HG03354 (cell line): ENCODE results near the gene CCR9.
A peak's percentile ranks its signal among the peaks of the same experiment; 100 is the strongest.

Source experiments
- ATAC-seq: cut with Tn5 transposase; IDR thresholded peaks from one replicate; pipeline ENCODE4 v1.9.1; 2021; ENCODE audit warnings: mild to moderate bottlenecking; ENCODE audit not compliant: unreplicated experiment, poor library complexity, severe bottlenecking

The CCR9 gene

DNA sequence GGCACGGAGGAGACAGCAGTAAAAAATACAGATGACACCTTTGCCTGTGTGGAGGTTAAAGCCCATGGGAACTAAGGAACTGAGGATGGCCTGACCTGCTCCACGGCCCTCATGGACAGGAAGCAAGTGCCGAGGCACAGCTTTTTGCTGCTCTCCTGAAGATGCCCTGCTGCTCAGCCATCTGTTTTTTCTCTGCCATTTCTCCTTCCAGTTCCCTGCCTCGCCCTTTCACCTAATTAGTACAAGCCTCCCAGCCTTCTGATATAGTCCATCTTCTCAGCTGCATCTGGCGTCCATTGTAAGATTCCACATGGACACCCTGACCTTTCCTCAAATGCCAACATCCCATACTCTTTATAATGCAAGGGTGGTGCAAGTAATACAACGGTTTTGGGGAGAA, 45.2 kb downstream of the CCR9 start:
- no peak for ATAC-seq

DNA sequence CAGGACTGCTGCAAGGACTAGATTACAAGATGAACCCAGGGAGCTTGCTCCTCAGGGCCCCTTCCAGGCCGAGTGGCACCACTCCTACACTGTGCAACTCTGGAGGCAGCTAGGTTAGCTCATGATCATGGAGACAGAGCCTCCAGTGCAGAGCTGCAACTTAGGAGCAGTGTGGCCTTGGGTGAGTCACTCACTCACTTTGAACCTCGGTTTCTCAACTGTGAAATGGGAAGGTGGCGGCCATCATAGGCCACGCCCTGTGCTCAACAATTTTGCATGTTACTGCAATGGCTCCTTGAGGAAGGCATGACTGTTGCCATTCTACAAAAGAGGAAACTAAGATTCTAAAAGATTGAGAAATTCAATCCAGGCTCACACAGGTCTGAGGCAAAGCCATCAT, 45.8 kb downstream of the CCR9 start:
- no peak for ATAC-seq

DNA sequence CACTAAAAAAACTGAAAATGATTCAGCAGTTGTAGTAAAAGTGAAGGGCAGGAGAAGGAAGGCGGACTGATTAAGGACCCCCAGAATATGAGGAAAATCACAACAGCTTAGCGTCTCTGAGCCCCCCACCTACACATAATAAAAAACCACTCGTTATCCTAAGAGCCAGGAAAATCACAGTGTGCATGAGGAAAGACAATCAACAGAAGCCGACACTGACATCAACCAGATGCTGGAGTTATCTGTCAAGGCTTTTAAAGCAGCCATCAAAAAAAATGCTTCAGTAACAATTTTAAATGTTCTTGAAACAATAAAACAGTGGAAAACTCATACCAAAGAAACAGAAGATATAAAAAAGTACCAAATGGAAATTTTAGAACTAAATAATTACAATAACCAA, 47.2 kb downstream of the CCR9 start:
- ATAC-seq = no peak

DNA sequence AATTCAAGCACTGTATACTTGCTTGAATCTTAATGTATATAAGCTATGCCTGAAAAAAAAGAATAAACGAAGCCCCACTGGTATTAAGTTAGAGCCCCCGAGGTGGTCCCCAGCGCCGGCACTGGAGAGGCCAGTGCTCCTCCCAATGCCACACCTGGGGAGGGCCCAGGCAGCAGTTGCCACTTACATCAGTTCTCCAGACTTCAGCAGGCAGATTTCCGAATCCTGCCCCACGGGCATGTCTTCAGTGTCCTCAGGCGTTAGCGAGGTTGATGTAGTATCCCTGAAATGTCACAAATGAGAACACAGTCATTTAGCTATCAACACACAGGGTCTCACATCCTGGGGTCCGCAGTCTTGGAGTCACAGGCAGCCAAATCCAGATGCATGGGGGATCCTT, 49.9 kb downstream of the CCR9 start:
- no peak for ATAC-seq

DNA sequence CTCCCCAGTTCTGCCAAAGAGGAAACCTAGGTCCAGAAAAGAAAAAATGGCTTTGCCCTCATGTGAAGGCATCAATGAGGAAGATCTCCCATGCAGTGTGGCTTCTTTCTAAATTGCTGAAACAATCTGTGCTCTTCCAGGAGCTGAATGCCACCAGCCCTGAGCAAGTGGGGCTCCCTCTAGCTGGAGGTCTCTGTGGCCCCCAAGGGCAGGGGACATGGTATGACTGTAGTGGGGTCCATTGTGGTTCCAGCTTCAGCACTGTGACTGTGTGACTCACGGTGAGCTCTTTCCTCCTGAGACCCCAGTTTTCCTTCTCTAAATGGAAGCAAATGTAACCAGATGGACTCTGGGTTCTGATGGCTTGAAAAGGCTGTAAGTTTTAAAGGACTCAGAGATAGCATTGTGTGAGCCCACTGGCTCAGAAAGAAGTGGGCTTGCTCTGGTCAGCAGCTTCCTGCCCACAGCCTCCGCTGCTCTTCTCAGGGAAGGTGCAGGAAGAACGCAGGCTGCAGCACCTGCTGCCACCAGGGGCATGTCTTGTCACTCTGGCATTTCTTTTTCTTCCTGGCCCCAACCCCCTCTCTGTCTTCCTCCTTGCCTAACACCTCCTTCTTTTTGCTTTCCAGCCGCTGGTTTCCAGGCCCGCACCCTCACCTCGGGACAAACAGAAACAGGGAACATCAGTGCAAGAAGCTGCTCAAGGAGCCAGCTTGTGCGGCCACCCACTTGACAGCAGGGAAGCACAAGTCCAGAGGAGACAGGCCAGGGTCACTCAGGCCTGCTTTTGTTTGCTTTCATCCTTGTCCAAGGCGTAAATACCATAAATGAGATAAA, 51.1 kb downstream of the CCR9 start:
- no peak for ATAC-seq

DNA sequence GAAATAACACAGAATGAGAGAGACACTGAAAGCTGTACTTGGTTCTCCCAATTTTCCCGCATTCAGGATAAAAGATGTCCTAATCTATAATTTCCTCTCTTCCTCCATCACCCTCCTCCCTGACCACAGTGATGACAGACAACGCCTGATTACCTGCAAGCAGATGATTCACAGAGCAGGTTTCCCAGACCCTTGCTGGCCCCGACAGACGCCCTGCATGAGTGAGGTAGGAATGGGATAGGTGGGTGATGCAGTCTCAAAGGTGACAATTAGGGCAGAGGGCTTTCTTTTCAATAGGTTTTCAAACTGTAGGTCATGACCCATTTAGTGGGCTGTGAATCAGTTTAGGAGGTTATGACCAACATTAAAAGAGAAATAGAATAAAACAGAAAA, 51.7 kb downstream of the CCR9 start:
- no peak for ATAC-seq

DNA sequence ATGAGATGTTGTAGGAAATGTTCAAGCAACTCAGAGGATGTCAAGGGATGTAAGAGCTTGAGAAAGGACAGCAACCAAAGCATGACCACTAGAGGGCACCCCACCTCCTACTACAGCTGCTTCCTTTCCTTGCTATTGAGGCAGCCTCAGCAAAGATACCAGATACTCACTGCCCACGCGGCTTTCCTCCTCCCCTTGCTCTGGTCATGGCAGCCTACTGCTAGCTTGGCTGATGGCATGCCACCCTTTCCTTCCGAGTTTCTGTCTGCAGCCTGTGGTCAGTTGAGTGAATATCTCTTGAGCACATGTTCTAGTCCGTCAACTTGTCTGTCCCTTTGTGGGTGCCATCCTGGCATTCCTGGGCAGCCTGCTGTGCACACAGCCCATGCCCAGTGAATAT, 52.5 kb downstream of the CCR9 start:
- peak; percentile 53 for ATAC-seq

DNA sequence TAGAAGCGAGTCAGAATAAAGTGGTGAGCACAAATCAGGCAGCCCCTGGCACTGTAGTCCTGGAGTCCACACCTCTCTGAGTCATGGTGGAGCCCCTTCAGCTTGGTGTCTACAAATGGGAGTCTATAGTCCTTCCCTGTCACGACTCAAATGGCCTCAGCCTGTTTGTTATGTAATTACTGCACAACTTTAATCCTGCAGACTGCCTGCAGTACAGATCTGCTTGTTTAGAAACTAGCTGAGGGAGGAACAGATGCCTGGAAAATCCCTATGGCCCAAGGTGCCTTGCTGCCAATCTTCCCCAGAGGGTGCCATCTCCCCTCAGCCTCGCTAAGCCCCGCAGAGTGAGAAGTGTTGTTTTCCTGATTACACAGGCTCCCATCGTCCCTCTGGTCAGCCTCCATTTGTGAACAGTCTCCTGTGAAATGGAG, 53.0 kb downstream of the CCR9 start:
- ATAC-seq = no peak

DNA sequence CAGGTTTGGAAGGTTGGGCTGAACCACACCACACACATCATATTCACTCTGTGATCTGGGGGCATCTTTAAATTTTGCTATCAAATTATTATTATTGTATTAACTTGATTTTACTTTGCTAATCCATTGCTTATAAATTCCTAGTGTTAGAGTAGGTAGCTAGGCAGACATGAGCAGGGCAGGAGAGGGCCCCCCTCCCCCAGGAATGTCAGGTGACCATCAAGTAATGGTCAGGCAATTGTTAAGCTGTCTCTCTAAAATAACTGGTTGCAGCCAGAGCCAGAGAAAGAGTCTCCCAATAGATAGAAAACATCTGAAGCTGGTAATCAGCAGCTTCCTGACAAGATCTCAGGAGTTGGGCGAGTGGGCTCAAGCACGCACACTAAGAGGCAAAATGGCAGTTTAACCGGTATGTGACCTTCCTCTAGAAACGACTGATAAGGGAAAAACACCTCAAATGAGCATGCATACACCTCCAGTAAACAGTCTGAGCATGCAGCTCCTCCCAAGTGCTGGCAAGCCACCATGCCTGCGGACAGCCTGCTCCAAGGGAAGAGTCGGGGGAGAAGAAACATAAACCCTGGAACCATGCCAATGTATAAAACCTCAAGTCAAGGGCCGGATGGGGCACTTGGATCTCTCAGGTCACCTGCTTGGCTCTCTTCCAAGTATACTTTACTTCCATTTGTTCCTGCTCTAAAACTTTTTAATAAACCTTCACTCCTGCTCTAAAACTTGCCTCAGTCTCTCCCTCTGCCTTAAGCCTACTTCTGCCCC, 53.8 kb downstream of the CCR9 start:
- ATAC-seq = no peak

DNA sequence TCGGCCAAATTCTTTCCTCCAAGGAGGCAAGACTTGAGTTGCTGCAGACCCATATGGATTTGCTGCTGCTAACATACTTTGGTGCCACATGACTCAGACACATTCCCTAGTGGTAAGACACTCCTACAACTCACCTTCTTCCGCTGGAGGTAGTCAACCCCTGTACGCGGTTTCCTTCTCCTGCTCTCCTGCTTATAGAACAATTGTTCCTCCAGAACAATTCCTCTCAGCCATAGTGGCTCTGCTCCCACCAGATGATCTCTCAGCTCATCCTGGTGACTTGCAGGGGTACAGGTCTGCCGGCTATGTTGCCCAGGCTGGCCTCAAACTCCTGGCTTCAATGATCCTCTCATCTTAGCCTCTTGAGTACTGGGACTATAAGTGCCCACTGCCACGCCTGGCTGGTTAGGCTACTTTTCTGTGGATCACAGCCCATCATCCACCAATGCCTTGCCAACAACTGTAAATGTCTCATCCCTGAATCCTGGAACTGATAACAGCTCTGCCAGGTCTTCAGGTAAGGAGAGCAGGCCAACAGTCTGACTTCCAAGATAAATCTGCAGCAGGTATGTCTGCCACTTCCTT, 54.5 kb downstream of the CCR9 start:
- ATAC-seq = no peak

DNA sequence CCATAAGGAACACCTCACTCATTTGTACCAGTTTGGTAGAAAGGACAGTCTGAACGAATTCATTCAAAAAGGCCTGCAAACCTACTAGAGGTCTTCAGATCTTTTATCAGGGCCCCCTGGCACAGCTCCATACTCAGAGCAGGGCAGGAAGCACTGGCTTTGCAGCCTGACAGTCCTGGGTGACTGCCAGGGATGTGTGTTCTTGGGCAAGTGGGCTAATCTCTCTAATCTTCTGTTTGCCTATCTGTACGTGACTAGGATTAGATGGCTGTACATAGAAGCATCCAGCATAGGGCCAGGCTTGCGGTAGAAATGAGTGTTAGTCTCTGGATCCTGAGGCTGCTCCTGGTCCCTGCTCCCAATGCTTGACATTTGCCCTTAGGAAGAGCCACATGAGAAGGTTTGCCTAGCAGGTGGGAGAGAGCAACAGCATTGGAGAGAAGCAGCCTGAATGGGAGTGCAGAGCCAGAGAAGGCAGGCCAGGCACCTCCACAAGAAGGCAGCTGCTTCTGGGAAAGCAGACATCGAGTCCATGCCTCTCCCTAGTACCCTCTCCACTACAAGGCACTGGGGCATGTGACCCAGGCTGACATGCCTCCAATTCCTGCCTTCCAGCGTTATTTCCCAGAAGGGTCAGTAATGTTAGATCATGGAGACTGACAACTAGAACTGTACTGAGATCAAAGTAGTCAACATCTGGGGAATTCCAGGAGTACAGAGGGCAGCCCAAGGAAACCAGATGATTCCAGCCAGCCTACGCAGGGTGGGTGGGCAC, 55.9 kb downstream of the CCR9 start:
- ATAC-seq = no peak

DNA sequence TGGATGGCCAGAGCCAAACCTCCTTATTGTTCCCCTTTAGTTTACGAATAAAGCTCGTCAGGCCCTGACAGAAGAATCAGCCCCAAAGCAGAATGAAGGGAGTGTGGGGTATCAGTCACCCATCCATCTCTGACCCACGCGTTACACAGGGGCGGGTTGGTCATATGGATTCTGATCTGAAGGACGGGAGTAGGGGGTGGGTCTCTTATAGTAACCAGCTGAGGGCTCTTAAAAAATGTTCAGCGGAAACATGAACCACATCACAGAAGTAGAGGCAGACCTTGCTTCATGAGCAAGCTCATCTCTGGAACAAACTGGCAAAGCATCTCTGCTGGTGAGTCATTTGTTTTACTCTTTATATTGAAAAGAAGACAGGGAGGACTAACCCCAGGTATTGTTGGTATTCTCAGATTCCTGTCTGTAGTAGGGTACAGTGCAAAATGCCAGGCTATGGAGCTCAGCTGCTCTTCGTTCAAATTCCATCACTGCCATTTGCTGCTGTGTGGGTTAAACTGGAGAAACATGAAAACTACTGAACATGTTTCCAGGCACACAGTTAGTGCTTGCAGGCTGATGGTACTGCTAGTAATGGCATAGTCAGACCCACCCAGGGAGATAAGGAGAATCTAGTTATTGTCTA, 57.0 kb downstream of the CCR9 start, which contains the start of gene CXCR6:
CXCR6 (plus strand) TSS at position 258 of the 640 bp plus-strand sequence. CDS start 3,018 bp downstream, outside the sequence.
- ATAC-seq = no peak

DNA sequence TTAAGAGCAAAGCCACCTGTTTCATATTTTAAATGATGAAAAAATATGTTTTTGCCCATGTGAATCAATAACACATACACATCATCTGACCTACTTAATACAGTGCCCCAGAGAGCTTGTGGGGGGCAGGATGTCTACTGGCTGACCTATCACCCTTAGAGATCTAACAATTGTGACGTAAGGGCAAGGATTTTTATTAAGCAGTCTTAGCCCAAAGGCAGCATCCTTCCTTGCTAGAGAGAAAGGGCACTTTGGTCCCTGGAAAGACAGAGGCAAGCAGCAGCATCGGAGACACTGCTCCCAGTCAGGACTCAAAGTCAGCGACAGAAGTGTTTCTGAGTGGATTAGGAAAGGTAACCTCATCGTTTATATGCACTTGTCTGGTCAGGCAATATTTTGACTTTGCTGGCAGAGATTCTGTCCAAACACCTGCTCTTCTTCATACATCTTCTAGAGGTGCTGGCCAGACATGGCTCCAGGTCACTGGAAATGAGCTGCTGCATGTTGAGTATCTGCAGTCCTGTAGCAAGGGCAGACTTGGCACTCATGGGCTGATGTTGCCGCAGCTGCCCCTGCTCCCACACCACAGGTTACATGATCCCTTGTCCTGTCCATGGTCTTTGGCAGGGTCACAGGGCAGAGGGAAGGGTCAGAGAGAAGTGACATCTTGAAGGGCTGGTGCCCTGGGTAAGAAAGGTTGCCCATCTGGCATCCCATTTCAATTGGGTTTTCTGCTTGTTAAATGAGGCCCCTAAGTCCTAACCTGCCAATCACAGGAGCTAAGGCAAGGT, 58.7 kb downstream of the CCR9 start:
- no peak for ATAC-seq

DNA sequence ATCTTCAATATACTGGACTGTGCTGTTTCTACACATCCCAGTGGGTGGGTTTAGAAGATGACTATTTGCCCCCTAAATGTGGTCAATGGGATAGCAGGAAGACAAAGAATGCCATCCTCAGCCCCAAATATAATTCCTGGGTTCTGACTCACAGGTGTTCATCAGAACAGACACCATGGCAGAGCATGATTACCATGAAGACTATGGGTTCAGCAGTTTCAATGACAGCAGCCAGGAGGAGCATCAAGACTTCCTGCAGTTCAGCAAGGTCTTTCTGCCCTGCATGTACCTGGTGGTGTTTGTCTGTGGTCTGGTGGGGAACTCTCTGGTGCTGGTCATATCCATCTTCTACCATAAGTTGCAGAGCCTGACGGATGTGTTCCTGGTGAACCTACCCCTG, 60.0 kb downstream of the CCR9 start:
- ATAC-seq = no peak

DNA sequence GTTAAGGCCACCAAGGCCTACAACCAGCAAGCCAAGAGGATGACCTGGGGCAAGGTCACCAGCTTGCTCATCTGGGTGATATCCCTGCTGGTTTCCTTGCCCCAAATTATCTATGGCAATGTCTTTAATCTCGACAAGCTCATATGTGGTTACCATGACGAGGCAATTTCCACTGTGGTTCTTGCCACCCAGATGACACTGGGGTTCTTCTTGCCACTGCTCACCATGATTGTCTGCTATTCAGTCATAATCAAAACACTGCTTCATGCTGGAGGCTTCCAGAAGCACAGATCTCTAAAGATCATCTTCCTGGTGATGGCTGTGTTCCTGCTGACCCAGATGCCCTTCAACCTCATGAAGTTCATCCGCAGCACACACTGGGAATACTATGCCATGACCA, 60.5 kb downstream of the CCR9 start:
- no peak for ATAC-seq

DNA sequence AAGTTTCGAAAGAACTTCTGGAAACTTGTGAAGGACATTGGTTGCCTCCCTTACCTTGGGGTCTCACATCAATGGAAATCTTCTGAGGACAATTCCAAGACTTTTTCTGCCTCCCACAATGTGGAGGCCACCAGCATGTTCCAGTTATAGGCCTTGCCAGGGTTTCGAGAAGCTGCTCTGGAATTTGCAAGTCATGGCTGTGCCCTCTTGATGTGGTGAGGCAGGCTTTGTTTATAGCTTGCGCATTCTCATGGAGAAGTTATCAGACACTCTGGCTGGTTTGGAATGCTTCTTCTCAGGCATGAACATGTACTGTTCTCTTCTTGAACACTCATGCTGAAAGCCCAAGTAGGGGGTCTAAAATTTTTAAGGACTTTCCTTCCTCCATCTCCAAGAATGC, 61.0 kb downstream of the CCR9 start:
- ATAC-seq = no peak

DNA sequence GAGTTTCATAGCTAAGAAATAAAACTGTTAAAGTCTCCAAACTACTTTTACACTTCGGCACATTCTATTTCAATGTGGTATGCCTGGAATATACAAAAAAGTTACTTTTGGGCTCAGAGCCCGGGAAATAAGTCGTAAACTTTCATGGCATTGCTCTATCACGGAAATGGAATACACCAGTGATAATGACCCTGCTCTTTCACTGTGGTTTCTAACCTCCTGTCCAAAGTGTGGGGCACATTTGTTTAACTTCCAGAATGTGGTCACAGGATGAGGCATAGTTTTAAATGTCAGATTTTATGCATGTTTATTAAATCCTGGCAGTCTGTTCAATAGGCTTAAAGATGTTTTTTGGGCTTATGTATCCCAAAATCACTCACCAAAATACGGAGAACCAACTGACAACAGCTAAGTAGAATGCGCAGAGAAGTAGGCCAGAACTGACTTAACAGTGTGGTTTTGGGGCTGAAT, 62.0 kb downstream of the CCR9 start:
- ATAC-seq = no peak

DNA sequence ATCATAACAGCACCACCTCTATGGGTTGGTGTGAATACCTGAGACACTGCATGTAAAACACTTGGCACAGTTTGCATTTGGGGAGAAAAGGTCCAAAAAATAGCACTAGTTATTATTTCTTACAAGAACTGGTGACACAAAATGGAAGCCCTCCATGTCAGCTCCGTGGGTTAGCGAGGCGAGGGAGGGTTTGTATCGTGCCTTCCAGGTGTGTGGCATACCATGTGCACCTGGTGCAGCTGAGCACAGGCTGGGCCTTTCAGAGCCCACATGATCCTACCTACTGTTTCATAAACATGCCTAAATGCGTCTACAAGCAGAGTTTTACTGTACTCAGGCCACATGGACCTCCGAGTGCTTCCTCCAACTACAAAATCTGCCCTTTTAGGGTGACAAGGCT, 62.5 kb downstream of the CCR9 start:
- no peak for ATAC-seq

DNA sequence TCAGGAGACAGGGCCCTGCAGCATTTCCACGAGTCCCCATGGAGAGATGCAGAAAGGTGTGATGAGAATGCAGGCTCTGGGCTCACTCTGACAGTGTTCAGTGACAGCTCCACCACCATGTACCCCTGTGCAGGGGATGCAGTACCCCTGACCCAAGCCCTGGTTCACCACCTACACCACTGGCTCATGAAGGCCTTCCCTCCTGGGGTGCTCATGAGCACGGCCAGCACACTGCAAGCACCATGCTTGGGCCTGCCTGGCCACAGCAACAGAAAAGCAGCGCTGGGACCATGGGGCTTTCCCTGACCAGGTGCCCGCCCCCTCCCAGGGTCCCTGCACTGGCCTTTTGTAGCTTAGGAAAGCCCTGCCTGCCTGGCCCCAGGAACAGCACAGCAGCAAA, 63.1 kb downstream of the CCR9 start:
- ATAC-seq = no peak
